HepG2 (cell line): ENCODE data around the gene HNRNPUL1. TPM values are rescaled to one million over a fixed set of nuclear protein-coding genes. Genes with fewer than 3 reads are reported as not detected.

ENCODE experiments used
- ATAC-seq: fragments of 200-7000 bp; cut with Tn5 transposase; 3 replicates; pipeline ENCODE4 v1.9.1; 2020; ENCODE audit warnings: mild to moderate bottlenecking, moderate library complexity
- BruUV-seq: library from RNA; stranded (reverse); fragments of 400-500 nt; replicated peaks from 2 replicates; lab custom pipeline; 2021; lab: Mats Ljungman, UMichigan
- CTCF ChIA-PET: fragments of 300-600 bp; formaldehyde crosslinking; extraction: SDS; loops from one replicate; lab custom pipeline; 2021; ENCODE audit warnings: low total read pairs, inconsistent platforms, low intra/inter-chr PET ratio; lab: Yijun Ruan, JAX
- POLR2A ChIA-PET: fragments of 350-600 bp; sonication (Branson Sonifier 250); formaldehyde crosslinking; loops from one replicate; lab custom pipeline; 2020; ENCODE audit warnings: antibody characterized with exemption, inconsistent platforms; lab: Yijun Ruan, JAX
- DNase-seq: peaks from one replicate; pipeline ENCODE4 v3.0.0-alpha.2; 2015; ENCODE audit warnings: low spot score
- FAIRE-seq: peaks from 3 replicates; lab custom pipeline; 2011; peaks lifted over from hg19 to GRCh38; lab: Jason Lieb, UNC
- H2AFZ ChIP-seq: one replicate; pipeline ENCODE4 v1.6.1; 2011; ENCODE audit warnings: low read length, inconsistent platforms
- H3K27ac ChIP-seq: fragments of 300-600 bp; 3 replicates; pipeline ENCODE4 v1.8.0; 2011; ENCODE audit warnings: mixed run types, mild to moderate bottlenecking, mixed read lengths, low read length, inconsistent platforms; ENCODE audit not compliant: insufficient read depth; ENCODE audit errors: extremely low read length
- H3K27me3 ChIP-seq, 2 experiments: fragments of 200-600 bp in 1 of 2; 2 replicates in 1 of 2; 3 replicates in 1 of 2; pipeline versions ENCODE4 v1.6.0 to v1.8.0; 2011; ENCODE audit warnings: low read length in 2 of 2, mild to moderate bottlenecking in 2 of 2, moderate library complexity in 2 of 2, inconsistent platforms in 1 of 2; ENCODE audit not compliant: insufficient read depth in 2 of 2, control insufficient read depth in 1 of 2
- H3K36me3 ChIP-seq, 2 experiments: fragments of 200-600 bp in 1 of 2; replicated peaks in 1 of 2; 2 replicates in 1 of 2; 3 replicates in 1 of 2; pipeline versions ENCODE4 v1.5.1 to v1.8.0; 2011; ENCODE audit warnings: low read length in 2 of 2, inconsistent platforms in 1 of 2; ENCODE audit not compliant: insufficient read depth in 2 of 2, control insufficient read depth in 1 of 2
- H3K4me1 ChIP-seq: 2 replicates; pipeline ENCODE4 v1.5.1; 2012; ENCODE audit warnings: low read length, inconsistent platforms; ENCODE audit not compliant: insufficient read depth
- H3K4me2 ChIP-seq: 2 replicates; pipeline ENCODE4 v1.6.0; 2011; ENCODE audit warnings: low read depth, low read length, inconsistent platforms
- H3K4me3 ChIP-seq, 3 experiments: fragments of 200-600 bp in 1 of 3; sonication (generic), shearing (Covaris generic) in 1 of 3; replicated peaks in 1 of 3; 2 replicates each; pipeline ENCODE4 v1.5.1; 2011 to 2016; ENCODE audit warnings: low read length in 3 of 3, inconsistent platforms in 2 of 3, low read depth in 2 of 3, mild to moderate bottlenecking in 2 of 3, control low read depth in 1 of 3, mixed read lengths in 1 of 3; ENCODE audit not compliant: insufficient read depth in 1 of 3
- H3K79me2 ChIP-seq: one replicate; pipeline ENCODE4 v1.6.1; 2011; ENCODE audit warnings: low read length, inconsistent platforms; ENCODE audit not compliant: insufficient read depth
- H3K9ac ChIP-seq: 2 replicates; pipeline ENCODE4 v1.6.0; 2011; ENCODE audit warnings: mild to moderate bottlenecking, low read depth, low read length, inconsistent platforms; ENCODE audit not compliant: insufficient read depth
- H3K9me3 ChIP-seq: 2 replicates; pipeline ENCODE4 v1.5.1; 2012; ENCODE audit warnings: mild to moderate bottlenecking, low read length
- H4K20me1 ChIP-seq: 2 replicates; pipeline ENCODE4 v1.6.0; 2011; ENCODE audit warnings: inconsistent platforms, mild to moderate bottlenecking, low read length, moderate library complexity; ENCODE audit not compliant: insufficient read depth
- GABPA ChIP-seq, 2 experiments: IDR thresholded peaks; 2 replicates each; pipeline ENCODE4 v1.6.1; 2011 to 2016; ENCODE audit warnings: low read depth in 2 of 2, low read length in 1 of 2, missing biosample characterization in 1 of 2, missing genetic modification characterization in 1 of 2
- HMG20B ChIP-seq: conservative IDR thresholded peaks from 2 replicates; pipeline ENCODE4 v1.6.1; 2016; ENCODE audit warnings: missing genetic modification reagents, missing compliant biosample characterization
- ISX ChIP-seq: sonication (generic); formaldehyde crosslinking; conservative IDR thresholded peaks from 2 replicates; pipeline ENCODE4 v1.5.0; 2020; ENCODE audit warnings: missing genetic modification reagents
- KDM1A ChIP-seq: IDR thresholded peaks from 2 replicates; pipeline ENCODE4 v1.6.1; 2016; ENCODE audit warnings: missing compliant biosample characterization
- MBD4 ChIP-seq: IDR thresholded peaks from 2 replicates; pipeline ENCODE4 v1.6.1; 2012; ENCODE audit warnings: low read length, inconsistent platforms, borderline replicate concordance
- RFX5 ChIP-seq: IDR thresholded peaks from 2 replicates; pipeline ENCODE4 v1.6.1; 2011; ENCODE audit warnings: low read depth, low read length, improper control_type of control experiment
- RNF2 ChIP-seq: fragments of 450-650 bp; conservative IDR thresholded peaks from 2 replicates; pipeline ENCODE4 v1.6.1; 2016; ENCODE audit warnings: low read depth
- SKI ChIP-seq: fragments of 450-650 bp; IDR thresholded peaks from one replicate; pipeline ENCODE4 v1.6.1; 2018; ENCODE audit warnings: mild to moderate bottlenecking; ENCODE audit not compliant: partially characterized antibody
- TMF1 ChIP-seq: sonication (generic); formaldehyde crosslinking; IDR thresholded peaks from 2 replicates; pipeline ENCODE4 v1.8.1; 2022; ENCODE audit warnings: low read depth, missing genetic modification reagents
- ZFP1 ChIP-seq: IDR thresholded peaks from 2 replicates; pipeline ENCODE4 v1.6.1; 2016
- ZSCAN22 ChIP-seq: sonication (generic); formaldehyde crosslinking; IDR thresholded peaks from 2 replicates; pipeline ENCODE4 v1.4.0; 2020; ENCODE audit warnings: mild to moderate bottlenecking, missing genetic modification reagents
- WGBS: methylation state at CpG from one replicate; pipeline ENCODE4 v1.1.6; 2017; ENCODE audit warnings: low lambda C conversion rate; 5-methylcytosine and 5-hydroxymethylcytosine counted together
- in situ Hi-C: cut with HindIII; loops from 2 replicates; pipeline ENCODE4 v1.10.0; 2017; ENCODE audit warnings: low pct_unique_long_range_greater_than_20kb; ENCODE audit not compliant: extremely low pct_ligation_motif_present
- intact Hi-C: fragments of 100-400 bp; cut with micrococcal nuclease; formaldehyde crosslinking; loops from one replicate; pipeline ENCODE4 v1.10.0; 2022; ENCODE audit not compliant: unreplicated experiment
- polyA plus RNA-seq, 8 experiments: library from polyadenylated mRNA; depleted of rRNA in 3 of 8; stranded (reverse) in 7 of 8; unstranded in 1 of 8; fragments of >200 nt; fragmentation: Illumina TruSeq in 4 of 8; extraction: Trizol in 4 of 8; gene quantifications; 2 replicates each; pipeline versions ENCODE4 v1.2.1 to v1.2.3, GENCODE V29; 2011 to 2016; ENCODE audit warnings: low read depth in 4 of 8, missing spikeins in 1 of 8, mixed read lengths in 1 of 8; ENCODE audit not compliant: insufficient read depth in 1 of 8
- total RNA-seq, 5 experiments: library from RNA; depleted of rRNA; stranded (reverse); fragments of >200 nt; fragmentation: Illumina TruSeq; extraction: Trizol; gene quantifications; 2 replicates each; pipeline ENCODE4 v1.2.3, GENCODE V29; 2016; ENCODE audit warnings: low read depth in 1 of 5
- TF ChIP-seq, protein P1 (sequence below): IDR thresholded peaks from 2 replicates; pipeline ENCODE4 v1.6.1; 2016
- TF ChIP-seq, protein P2 (sequence below), 2 experiments: sonication (generic) in 1 of 2; formaldehyde crosslinking in 1 of 2; IDR thresholded peaks; 2 replicates each; pipeline versions ENCODE4 v1.5.1 to v1.6.1; 2011 to 2020; ENCODE audit warnings: borderline replicate concordance in 1 of 2, low read depth in 1 of 2, low read length in 1 of 2, mild to moderate bottlenecking in 1 of 2, missing genetic modification reagents in 1 of 2, moderate library complexity in 1 of 2
- TF ChIP-seq, protein P3 (sequence below): sonication (generic); formaldehyde crosslinking; conservative IDR thresholded peaks from 2 replicates; pipeline ENCODE4 v1.8.1; 2023; ENCODE audit warnings: missing genetic modification reagents
- TF ChIP-seq, protein P4 (sequence below): sonication (generic); IDR thresholded peaks from 2 replicates; pipeline ENCODE4 v1.6.1; 2016; ENCODE audit warnings: low read depth, borderline replicate concordance
- TF ChIP-seq, protein P5 (sequence below): IDR thresholded peaks from 2 replicates; pipeline ENCODE4 v1.6.1; 2016; ENCODE audit warnings: missing genetic modification reagents, missing compliant biosample characterization

The HNRNPUL1 gene
- total and polyA plus RNA-seq, 2 of the 13 experiments (the other 11 are each of a cell fraction or from before 2014, with no cell fraction given): 30.9 to 81.7 TPM

DNA sequence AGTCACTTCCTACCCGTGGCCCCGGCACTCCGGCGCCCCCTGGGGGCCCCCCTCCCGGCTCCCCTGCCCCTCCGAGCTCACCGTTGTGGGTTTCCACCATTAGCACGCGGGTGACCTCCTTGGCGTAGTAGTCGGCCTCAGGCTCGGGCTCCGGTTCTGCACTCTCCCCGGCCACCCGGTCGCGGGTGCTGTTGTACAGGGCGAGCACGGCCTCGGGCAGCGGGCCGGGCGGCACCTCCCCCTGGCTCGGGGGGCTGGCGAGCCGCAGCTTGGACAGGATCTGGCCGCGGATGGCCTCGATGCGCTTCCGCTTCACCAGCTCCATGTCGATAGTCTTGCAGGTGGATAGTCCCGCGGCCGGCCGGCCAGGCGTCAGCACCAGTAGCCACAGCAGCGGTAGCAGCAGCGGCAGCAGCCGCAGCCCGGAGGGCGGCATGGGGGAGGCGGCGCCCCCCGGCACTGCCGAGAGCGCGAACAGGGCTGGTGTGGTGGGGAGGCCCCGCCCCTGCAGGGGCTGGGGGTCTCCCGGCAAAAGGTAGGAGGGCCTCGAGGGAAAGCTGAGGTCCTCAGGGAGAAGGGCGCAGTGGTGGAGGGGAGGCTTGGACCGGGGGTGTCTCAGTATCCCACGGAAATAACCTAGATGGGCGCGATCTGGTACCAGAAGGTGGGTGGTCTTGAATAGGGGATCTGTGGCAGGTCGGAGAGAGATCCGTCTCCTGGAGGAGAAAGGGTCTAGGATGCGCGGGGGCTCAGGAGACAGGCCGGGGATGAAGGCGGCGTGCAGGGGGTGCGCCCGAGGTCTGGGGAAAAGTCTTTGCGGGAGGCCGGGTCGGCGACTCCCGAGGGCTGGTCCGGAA, 88.7 kb downstream of the HNRNPUL1 start:
- Histone ChIP-seq H3K27ac (peak overlapping the region; percentile 60), H3K9me3 (no peaks in the 10 kb centered on the region), H3K4me3 (peak overlapping the region; percentile 90 to 95 (median 95)), H4K20me1 (peaks cover 12% of the 10 kb centered on the region; the same call in 1 of the 2 replicates), H3K4me2 (peak overlapping the region; percentile 80), H3K79me2 (peaks cover 29% of the 10 kb centered on the region), H3K9ac (peak overlapping the region; percentile 82), H3K4me1 (peaks cover 32% of the 10 kb centered on the region), H2AFZ (no peak overlapping the region), H3K27me3 (no peaks in the 10 kb centered on the region; a peak in 1 of 5 replicates), H3K36me3 (peaks cover 6 to 10% of the 10 kb centered on the region in 2 experiments; a peak in 2 of 5 replicates)
- in situ Hi-C loops: loop anchor here (5.0 kb wide), 1 partner anchor 41 kb away; the partner anchor contains the start of gene CCDC97
- no TSS peak for BruUV-seq
- peak; percentile 67 for ATAC-seq
- peak; percentile 54 for DNase-seq
- ChIA-PET POLR2A (interaction anchor here (1.1 to 3.1 kb wide), 11 partner anchors 11 to 127 kb away, joined by 3 to 73 read pairs (median 8); partner anchors contain the start of genes B3GNT8, B9D2, CCDC97 and DMAC2), CTCF (interaction anchor here (1.4 to 2.3 kb wide), 2 partner anchors 31 to 44 kb away, joined by 6 to 12 read pairs; no protein-coding TSS in a partner anchor)
- no peak for FAIRE-seq
- intact Hi-C loops: loop anchor here (1.0 to 2.0 kb wide), 2 partner anchors 12 to 28 kb away; no protein-coding TSS in a partner anchor
- WGBS: 1% methylated on average over 39 of the region's 71 CpGs
- TF ChIP-seq, protein P1, sequence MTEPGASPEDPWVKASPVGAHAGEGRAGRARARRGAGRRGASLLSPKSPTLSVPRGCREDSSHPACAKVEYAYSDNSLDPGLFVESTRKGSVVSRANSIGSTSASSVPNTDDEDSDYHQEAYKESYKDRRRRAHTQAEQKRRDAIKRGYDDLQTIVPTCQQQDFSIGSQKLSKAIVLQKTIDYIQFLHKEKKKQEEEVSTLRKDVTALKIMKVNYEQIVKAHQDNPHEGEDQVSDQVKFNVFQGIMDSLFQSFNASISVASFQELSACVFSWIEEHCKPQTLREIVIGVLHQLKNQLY (CRISPR knock-in tag): no peak
- no peak for TF ChIP-seq SKI
- no peak for TF ChIP-seq HMG20B (CRISPR knock-in tag)
- TF ChIP-seq, protein P2, sequence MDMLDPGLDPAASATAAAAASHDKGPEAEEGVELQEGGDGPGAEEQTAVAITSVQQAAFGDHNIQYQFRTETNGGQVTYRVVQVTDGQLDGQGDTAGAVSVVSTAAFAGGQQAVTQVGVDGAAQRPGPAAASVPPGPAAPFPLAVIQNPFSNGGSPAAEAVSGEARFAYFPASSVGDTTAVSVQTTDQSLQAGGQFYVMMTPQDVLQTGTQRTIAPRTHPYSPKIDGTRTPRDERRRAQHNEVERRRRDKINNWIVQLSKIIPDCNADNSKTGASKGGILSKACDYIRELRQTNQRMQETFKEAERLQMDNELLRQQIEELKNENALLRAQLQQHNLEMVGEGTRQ (IDR thresholded peaks at IDR 0.05; ENCODE audit: low read depth, low read length): no peak
- TF ChIP-seq, protein P2 (CRISPR knock-in tag; IDR thresholded peaks at IDR 0.05; ENCODE audit: borderline replicate concordance): no peak
- TF ChIP-seq ZSCAN22 (CRISPR knock-in tag): no peak
- no peak for TF ChIP-seq ZFP1
- TF ChIP-seq, protein P3, sequence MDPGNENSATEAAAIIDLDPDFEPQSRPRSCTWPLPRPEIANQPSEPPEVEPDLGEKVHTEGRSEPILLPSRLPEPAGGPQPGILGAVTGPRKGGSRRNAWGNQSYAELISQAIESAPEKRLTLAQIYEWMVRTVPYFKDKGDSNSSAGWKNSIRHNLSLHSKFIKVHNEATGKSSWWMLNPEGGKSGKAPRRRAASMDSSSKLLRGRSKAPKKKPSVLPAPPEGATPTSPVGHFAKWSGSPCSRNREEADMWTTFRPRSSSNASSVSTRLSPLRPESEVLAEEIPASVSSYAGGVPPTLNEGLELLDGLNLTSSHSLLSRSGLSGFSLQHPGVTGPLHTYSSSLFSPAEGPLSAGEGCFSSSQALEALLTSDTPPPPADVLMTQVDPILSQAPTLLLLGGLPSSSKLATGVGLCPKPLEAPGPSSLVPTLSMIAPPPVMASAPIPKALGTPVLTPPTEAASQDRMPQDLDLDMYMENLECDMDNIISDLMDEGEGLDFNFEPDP: 0 out of 2 replicates have a peak, but pooled peaks have one; percentile 83
- TF ChIP-seq, protein P4, sequence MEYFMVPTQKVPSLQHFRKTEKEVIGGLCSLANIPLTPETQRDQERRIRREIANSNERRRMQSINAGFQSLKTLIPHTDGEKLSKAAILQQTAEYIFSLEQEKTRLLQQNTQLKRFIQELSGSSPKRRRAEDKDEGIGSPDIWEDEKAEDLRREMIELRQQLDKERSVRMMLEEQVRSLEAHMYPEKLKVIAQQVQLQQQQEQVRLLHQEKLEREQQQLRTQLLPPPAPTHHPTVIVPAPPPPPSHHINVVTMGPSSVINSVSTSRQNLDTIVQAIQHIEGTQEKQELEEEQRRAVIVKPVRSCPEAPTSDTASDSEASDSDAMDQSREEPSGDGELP: no peak
- TF ChIP-seq RNF2: 0 out of 2 replicates have a peak, but pooled peaks have one; percentile 49
- no peak for TF ChIP-seq MBD4
- TF ChIP-seq ISX (CRISPR knock-in tag): peak; percentile 60; the same call in 1 of the 2 replicates
- no peak for TF ChIP-seq RFX5
- TF ChIP-seq TMF1 (CRISPR knock-in tag): no peak
- TF ChIP-seq KDM1A (CRISPR knock-in tag): no peak
- TF ChIP-seq, protein P5, sequence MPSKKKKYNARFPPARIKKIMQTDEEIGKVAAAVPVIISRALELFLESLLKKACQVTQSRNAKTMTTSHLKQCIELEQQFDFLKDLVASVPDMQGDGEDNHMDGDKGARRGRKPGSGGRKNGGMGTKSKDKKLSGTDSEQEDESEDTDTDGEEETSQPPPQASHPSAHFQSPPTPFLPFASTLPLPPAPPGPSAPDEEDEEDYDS (CRISPR knock-in tag): no peak
- TF ChIP-seq GABPA (IDR thresholded peaks at IDR 0.05; ENCODE audit: low read depth, low read length): no peak
- TF ChIP-seq GABPA (CRISPR knock-in tag; IDR thresholded peaks at IDR 0.05; ENCODE audit: low read depth): no peak
